ENCODE measurements around the gene SNX33.

Gene SNX33

DNA sequence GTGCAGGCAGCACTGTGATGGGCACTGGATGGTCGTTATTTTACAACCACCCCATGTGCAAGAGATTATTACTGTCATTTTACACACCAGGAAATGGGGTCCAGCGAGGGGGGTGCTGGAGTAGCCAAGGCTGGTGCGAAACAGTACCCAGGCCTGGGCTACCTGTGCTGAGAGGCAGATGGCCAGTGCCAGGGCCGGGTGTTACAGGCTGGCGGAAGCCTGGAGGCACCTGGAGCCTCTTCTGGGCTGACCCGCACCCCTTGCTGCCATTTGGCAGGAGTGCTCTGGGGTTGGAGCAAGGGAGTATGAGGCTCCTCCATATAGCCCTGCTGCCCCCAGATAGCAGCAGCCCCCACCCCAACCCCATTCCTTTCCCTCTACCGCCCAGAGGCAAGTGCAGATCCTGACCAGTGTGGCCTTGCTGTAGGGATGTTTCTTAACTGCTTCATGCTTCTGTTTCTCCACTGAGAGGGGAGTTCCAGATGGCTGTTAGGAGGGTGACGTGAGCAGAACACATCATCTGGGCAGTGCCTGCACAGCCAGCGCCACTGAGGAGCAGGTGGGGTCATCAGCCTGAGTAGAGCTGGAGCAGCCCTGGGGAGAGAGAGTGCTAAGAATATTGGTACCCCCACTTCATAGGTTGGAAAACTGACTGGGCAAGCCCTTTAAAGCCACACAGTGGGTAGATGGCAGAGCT, 15.3 kb downstream of the SNX33 start:
- Histone ChIP-seq H3K27me3 (ENCODE audit: insufficient read depth, low read length, poor library complexity, severe bottlenecking) (no peaks in the 10 kb centered on the region), H4K20me1 (ENCODE audit: insufficient read depth, low read length, poor library complexity, severe bottlenecking) (no peaks in the 10 kb centered on the region), H3K9me2 (replicated peaks; ENCODE audit: low read depth, low read length) (no peaks in the 10 kb centered on the region), H3F3A (ENCODE audit: low read depth) (no peaks in the 10 kb centered on the region), H3K36me3 (ENCODE audit: insufficient read depth, low read length) (no peaks in the 10 kb centered on the region), H3K4me3 (ENCODE audit: low read length, poor library complexity, severe bottlenecking) (no peak overlapping the region), H2AFZ (ENCODE audit: low read length) (no peak overlapping the region), H3K9ac (ENCODE audit: low read depth, low read length, poor library complexity, severe bottlenecking) (no peak overlapping the region), H3K9me3 (ENCODE audit: insufficient read depth, low read depth, low read length) (no peaks in the 10 kb centered on the region), H3K4me1 (ENCODE audit: insufficient read depth, low read length, poor library complexity, severe bottlenecking) (no peaks in the 10 kb centered on the region), H3K79me2 (ENCODE audit: insufficient read depth, low read length) (no peaks in the 10 kb centered on the region), H3K4me2 (ENCODE audit: low read depth, low read length, poor library complexity, severe bottlenecking) (no peak overlapping the region)
- TF ChIP-seq EZH2phosphoT487 (IDR thresholded peaks at IDR 0.05; ENCODE audit: borderline replicate concordance), result no peak
- TF ChIP-seq, protein P1, sequence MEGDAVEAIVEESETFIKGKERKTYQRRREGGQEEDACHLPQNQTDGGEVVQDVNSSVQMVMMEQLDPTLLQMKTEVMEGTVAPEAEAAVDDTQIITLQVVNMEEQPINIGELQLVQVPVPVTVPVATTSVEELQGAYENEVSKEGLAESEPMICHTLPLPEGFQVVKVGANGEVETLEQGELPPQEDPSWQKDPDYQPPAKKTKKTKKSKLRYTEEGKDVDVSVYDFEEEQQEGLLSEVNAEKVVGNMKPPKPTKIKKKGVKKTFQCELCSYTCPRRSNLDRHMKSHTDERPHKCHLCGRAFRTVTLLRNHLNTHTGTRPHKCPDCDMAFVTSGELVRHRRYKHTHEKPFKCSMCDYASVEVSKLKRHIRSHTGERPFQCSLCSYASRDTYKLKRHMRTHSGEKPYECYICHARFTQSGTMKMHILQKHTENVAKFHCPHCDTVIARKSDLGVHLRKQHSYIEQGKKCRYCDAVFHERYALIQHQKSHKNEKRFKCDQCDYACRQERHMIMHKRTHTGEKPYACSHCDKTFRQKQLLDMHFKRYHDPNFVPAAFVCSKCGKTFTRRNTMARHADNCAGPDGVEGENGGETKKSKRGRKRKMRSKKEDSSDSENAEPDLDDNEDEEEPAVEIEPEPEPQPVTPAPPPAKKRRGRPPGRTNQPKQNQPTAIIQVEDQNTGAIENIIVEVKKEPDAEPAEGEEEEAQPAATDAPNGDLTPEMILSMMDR (conservative IDR thresholded peaks at IDR 0.05; ENCODE audit: low read length), result no peak

DNA sequence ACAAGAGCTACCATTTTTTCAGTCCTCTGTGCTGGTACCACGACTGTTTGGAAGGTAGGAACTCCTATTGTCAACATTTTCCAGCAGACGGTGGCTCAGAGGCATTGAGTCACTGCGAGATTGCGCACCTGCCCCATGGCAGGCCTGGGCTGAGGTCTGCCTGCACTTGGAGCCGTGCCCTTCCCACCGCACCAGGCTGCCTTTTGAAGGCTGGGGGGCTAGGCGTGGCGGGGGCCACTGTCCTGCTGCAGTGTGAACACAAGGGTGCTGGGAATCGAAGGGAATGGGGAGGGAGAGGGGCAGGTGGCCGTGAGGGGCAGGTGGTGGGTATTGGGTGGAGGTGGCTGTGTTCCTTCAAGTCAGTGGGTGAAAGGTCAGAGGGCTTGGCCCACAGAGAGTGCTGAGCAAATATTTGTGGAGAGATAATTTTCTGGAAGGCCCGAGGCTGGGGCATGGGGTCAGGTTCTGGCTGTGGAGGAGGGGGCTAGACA, 16.3 kb downstream of the SNX33 start:
- no peaks in the 10 kb centered on the region for H3K79me2 ChIP-seq (ENCODE audit: insufficient read depth, low read length)
- no peaks in the 10 kb centered on the region for H3K36me3 ChIP-seq (ENCODE audit: insufficient read depth, low read length)
- no peak overlapping the region for H2AFZ ChIP-seq (ENCODE audit: low read length)
- H3F3A ChIP-seq (ENCODE audit: low read depth), result no peaks in the 10 kb centered on the region
- TF ChIP-seq, protein P1 (conservative IDR thresholded peaks at IDR 0.05; ENCODE audit: low read length), result no peak
- no peak for TF ChIP-seq EZH2phosphoT487 (IDR thresholded peaks at IDR 0.05; ENCODE audit: borderline replicate concordance)
- H3K9me2 ChIP-seq (replicated peaks; ENCODE audit: low read depth, low read length), result no peaks in the 10 kb centered on the region
- H3K9me3 ChIP-seq (ENCODE audit: insufficient read depth, low read depth, low read length), result no peaks in the 10 kb centered on the region
- no peak overlapping the region for H3K4me2 ChIP-seq (ENCODE audit: low read depth, low read length, poor library complexity, severe bottlenecking)
- H3K27me3 ChIP-seq (ENCODE audit: insufficient read depth, low read length, poor library complexity, severe bottlenecking), result no peaks in the 10 kb centered on the region
- no peaks in the 10 kb centered on the region for H4K20me1 ChIP-seq (ENCODE audit: insufficient read depth, low read length, poor library complexity, severe bottlenecking)
- no peak overlapping the region for H3K9ac ChIP-seq (ENCODE audit: low read depth, low read length, poor library complexity, severe bottlenecking)
- no peak overlapping the region for H3K4me3 ChIP-seq (ENCODE audit: low read length, poor library complexity, severe bottlenecking)
- no peaks in the 10 kb centered on the region for H3K4me1 ChIP-seq (ENCODE audit: insufficient read depth, low read length, poor library complexity, severe bottlenecking)

DNA sequence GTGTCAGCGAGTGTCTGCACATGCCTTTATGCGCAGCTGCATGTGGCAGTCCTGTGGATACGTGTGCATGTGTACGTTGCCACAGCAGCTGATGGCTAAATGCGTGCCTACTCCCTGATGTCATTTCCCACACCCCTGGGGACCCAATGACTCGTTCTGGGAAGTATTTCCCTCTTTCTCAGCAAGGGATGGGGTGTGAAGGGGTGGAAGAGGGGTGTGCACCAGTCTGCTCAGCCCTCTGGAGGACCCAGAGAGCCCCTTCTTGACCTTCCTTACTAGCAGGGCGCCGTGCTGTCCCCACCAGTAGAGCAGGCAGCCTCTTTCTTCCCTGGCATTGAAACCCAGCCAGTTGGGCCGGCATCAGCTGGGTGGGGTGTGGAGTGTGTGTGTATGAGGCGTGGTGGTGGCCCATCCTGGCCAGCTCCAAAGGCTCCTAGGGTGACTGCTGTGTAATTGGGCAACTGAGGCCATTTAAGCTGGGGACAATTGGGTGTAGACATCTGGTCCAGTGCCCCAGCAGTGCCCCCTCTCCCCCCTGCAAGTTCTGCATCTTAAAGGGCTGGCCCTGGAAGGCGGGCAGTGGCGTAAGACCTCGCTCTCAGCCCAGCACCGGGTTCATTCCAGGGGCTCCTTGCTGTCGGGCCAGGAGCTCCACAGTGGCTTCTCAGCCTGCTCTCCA, 19.2 kb downstream of the SNX33 start:
- TF ChIP-seq, protein P1 (conservative IDR thresholded peaks at IDR 0.05; ENCODE audit: low read length), result no peak
- TF ChIP-seq EZH2phosphoT487 (IDR thresholded peaks at IDR 0.05; ENCODE audit: borderline replicate concordance), result no peak
- Histone ChIP-seq H3K27me3 (ENCODE audit: insufficient read depth, low read length, poor library complexity, severe bottlenecking) (no peaks in the 10 kb centered on the region), H3K4me1 (ENCODE audit: insufficient read depth, low read length, poor library complexity, severe bottlenecking) (no peaks in the 10 kb centered on the region), H3K4me2 (ENCODE audit: low read depth, low read length, poor library complexity, severe bottlenecking) (no peak overlapping the region), H3K4me3 (ENCODE audit: low read length, poor library complexity, severe bottlenecking) (no peak overlapping the region), H3K36me3 (ENCODE audit: insufficient read depth, low read length) (no peaks in the 10 kb centered on the region), H3K79me2 (ENCODE audit: insufficient read depth, low read length) (no peaks in the 10 kb centered on the region), H2AFZ (ENCODE audit: low read length) (no peak overlapping the region), H3K9me3 (ENCODE audit: insufficient read depth, low read depth, low read length) (no peaks in the 10 kb centered on the region), H3K9me2 (replicated peaks; ENCODE audit: low read depth, low read length) (no peaks in the 10 kb centered on the region), H3F3A (ENCODE audit: low read depth) (no peaks in the 10 kb centered on the region), H4K20me1 (ENCODE audit: insufficient read depth, low read length, poor library complexity, severe bottlenecking) (no peaks in the 10 kb centered on the region), H3K9ac (ENCODE audit: low read depth, low read length, poor library complexity, severe bottlenecking) (no peak overlapping the region)

Measured in Loucy (cell line).